K562 (cell line): ENCODE measurements around the gene HIPK2. TPM values are rescaled to one million over a fixed set of nuclear protein-coding genes. Genes with fewer than 3 reads are reported as not detected.

Experiments used
- ATAC-seq: fragments of 200-7000 bp; cut with Tn5 transposase; 3 replicates; pipeline ENCODE4 v1.9.1; 2020; ENCODE audit warnings: moderate library complexity
- BruUV-seq: library from RNA; stranded (reverse); fragments of 400-500 nt; replicated peaks from 2 replicates; lab custom pipeline; 2021; lab: Mats Ljungman, UMichigan
- CTCF ChIA-PET: fragments of 300-600 bp; formaldehyde crosslinking; extraction: SDS; loops from one replicate; lab custom pipeline; 2021; ENCODE audit warnings: low intra/inter-chr PET ratio; lab: Yijun Ruan, JAX
- POLR2A ChIA-PET: fragments of 300-600, 350-650 bp; sonication (Branson Sonifier 250); formaldehyde crosslinking; extraction: SDS; loops from one replicate; lab custom pipeline; 2021; ENCODE audit warnings: antibody characterized with exemption, inconsistent platforms; lab: Yijun Ruan, JAX
- DNase-seq, 4 experiments: peaks; one replicate each; pipeline versions ENCODE4 v3.0.0 to v3.0.0-alpha.2; 2011 to 2018; ENCODE audit warnings: low spot score in 3 of 4, mixed read lengths in 3 of 4; ENCODE audit errors: extremely low read depth in 1 of 4
- FAIRE-seq: peaks from 2 replicates; lab custom pipeline; 2011; peaks lifted over from hg19 to GRCh38; lab: Jason Lieb, UNC
- H2AFZ ChIP-seq: 2 replicates; pipeline ENCODE4 v1.6.0; 2011; ENCODE audit warnings: low read depth, low read length, control low read depth, inconsistent platforms
- H3K27ac ChIP-seq: fragments of 200-600 bp; 3 replicates; pipeline ENCODE4 v1.8.0; 2011; ENCODE audit warnings: low read depth, mild to moderate bottlenecking, control low read depth, inconsistent platforms, low read length, moderate library complexity, mixed read lengths; ENCODE audit errors: extremely low read depth
- H3K27me3 ChIP-seq, 2 experiments: fragments of 300-600 bp in 1 of 2; 2 replicates in 1 of 2; 3 replicates in 1 of 2; pipeline versions ENCODE4 v1.6.0 to v1.8.0; 2011; ENCODE audit warnings: inconsistent platforms in 2 of 2, low read length in 2 of 2, mild to moderate bottlenecking in 1 of 2, mixed read lengths in 1 of 2, moderate library complexity in 1 of 2; ENCODE audit not compliant: control insufficient read depth in 2 of 2, insufficient read depth in 2 of 2
- H3K36me3 ChIP-seq: fragments of 300-600 bp; 3 replicates; pipeline ENCODE4 v1.8.0; 2011; ENCODE audit warnings: mild to moderate bottlenecking, low read length, inconsistent platforms; ENCODE audit not compliant: control insufficient read depth, insufficient read depth
- H3K4me1 ChIP-seq, 2 experiments: fragments of 200-600 bp in 1 of 2; replicated peaks in 1 of 2; 2 replicates in 1 of 2; 3 replicates in 1 of 2; pipeline versions ENCODE4 v1.5.1 to v1.8.0; 2011; ENCODE audit warnings: inconsistent platforms in 2 of 2, low read length in 2 of 2, mild to moderate bottlenecking in 1 of 2, mixed read lengths in 1 of 2, moderate library complexity in 1 of 2; ENCODE audit not compliant: control insufficient read depth in 2 of 2, insufficient read depth in 2 of 2
- H3K4me2 ChIP-seq: 2 replicates; pipeline ENCODE4 v1.6.1; 2011; ENCODE audit warnings: low read length, control low read depth, inconsistent platforms, mixed read lengths; ENCODE audit not compliant: insufficient read depth
- H3K4me3 ChIP-seq: fragments of 200-600 bp; sonication (generic), shearing (Covaris generic); 2 replicates; pipeline ENCODE4 v1.5.1; 2016; ENCODE audit warnings: control low read depth, inconsistent platforms
- H3K79me2 ChIP-seq: fragments of 200-600 bp; 3 replicates; pipeline ENCODE4 v1.8.0; 2011; ENCODE audit warnings: low read length, inconsistent platforms; ENCODE audit not compliant: control insufficient read depth, insufficient read depth
- H3K9ac ChIP-seq, 2 experiments: 2 replicates each; pipeline versions ENCODE4 v1.6.0 to v1.6.1; 2011; ENCODE audit warnings: low read depth in 2 of 2, low read length in 2 of 2, control low read depth in 1 of 2, inconsistent platforms in 1 of 2, mild to moderate bottlenecking in 1 of 2, mixed read lengths in 1 of 2; ENCODE audit not compliant: insufficient read depth in 1 of 2
- H3K9me1 ChIP-seq: one replicate; pipeline ENCODE4 v1.6.0; 2011; ENCODE audit warnings: inconsistent platforms, mild to moderate bottlenecking, low read length, moderate library complexity; ENCODE audit not compliant: control insufficient read depth, insufficient read depth
- H3K9me3 ChIP-seq: replicated peaks from 2 replicates; pipeline ENCODE4 v1.5.1; 2011; ENCODE audit warnings: low read depth, low read length, inconsistent platforms; ENCODE audit not compliant: control insufficient read depth, insufficient read depth
- H4K20me1 ChIP-seq: replicated peaks from 2 replicates; pipeline ENCODE4 v1.6.1; 2011; ENCODE audit warnings: low read length, inconsistent platforms, mixed read lengths; ENCODE audit not compliant: control insufficient read depth, insufficient read depth
- ARID3B ChIP-seq: fragments of 250-450 bp; sonication (Bioruptor Pico); IDR thresholded peaks from 2 replicates; pipeline ENCODE4 v1.4.0; 2020; ENCODE audit warnings: borderline replicate concordance
- ATF6 ChIP-seq: sonication (generic); formaldehyde crosslinking; IDR thresholded peaks from 2 replicates; pipeline ENCODE4 v1.4.0; 2020; ENCODE audit warnings: mild to moderate bottlenecking, missing genetic modification reagents
- NRF1 ChIP-seq, 2 experiments: fragments of 450-650 bp; IDR thresholded peaks in 1 of 2; conservative IDR thresholded peaks in 1 of 2; 2 replicates each; pipeline ENCODE4 v1.6.1; 2014; ENCODE audit warnings: mild to moderate bottlenecking in 2 of 2
- NUFIP1 ChIP-seq: fragments of 450-650 bp; IDR thresholded peaks from 2 replicates; pipeline ENCODE4 v1.6.1; 2018; ENCODE audit not compliant: partially characterized antibody
- SMARCA5 ChIP-seq: fragments of 450-650 bp; IDR thresholded peaks from 2 replicates; pipeline ENCODE4 v1.6.1; 2016
- ZNF140 ChIP-seq: fragments of 250-450 bp; sonication (Bioruptor Pico); IDR thresholded peaks from 2 replicates; pipeline ENCODE4 v1.8.0; 2021; ENCODE audit warnings: moderate library complexity, mild to moderate bottlenecking, inconsistent platforms
- WGBS: fragments of 100-300 bp; shearing (Covaris generic); methylation state at CpG from one replicate; pipeline ENCODE4 v1.1.6; 2016; ENCODE audit warnings: low coverage, mixed read lengths; ENCODE audit not compliant: insufficient coverage; ENCODE audit errors: missing lambda C conversion rate; 5-methylcytosine and 5-hydroxymethylcytosine counted together
- in situ Hi-C: fragments of 300-500 bp; cut with MboI; formaldehyde crosslinking; loops from 4 replicates; pipeline ENCODE4 v1.15.0; 2018; ENCODE audit warnings: inconsistent platforms, mixed read lengths
- intact Hi-C: fragments of 100-400 bp; cut with micrococcal nuclease; formaldehyde crosslinking; loops from 2 replicates; pipeline ENCODE4 v1.14.2; 2022
- polyA plus RNA-seq, 8 experiments: library from polyadenylated mRNA; depleted of rRNA in 4 of 8; stranded (reverse) in 5 of 8; unstranded in 3 of 8; fragments of >200 nt; fragmentation: Nextera tagmentation in 2 of 8; fragmentation: Illumina TruSeq in 1 of 8; extraction: Ambion mirVana in 2 of 8; extraction: Trizol in 1 of 8; gene quantifications; 2 replicates each; pipeline versions ENCODE4 v1.2.1 to v1.2.3, GENCODE V29; 2011 to 2014; ENCODE audit warnings: inconsistent platforms in 1 of 8, missing spikeins in 1 of 8
- total RNA-seq, 7 experiments: library from RNA; depleted of rRNA in 6 of 7; stranded (reverse); fragments of >200 nt in 6 of 7; fragmentation: Illumina TruSeq in 2 of 7; extraction: Trizol in 2 of 7; gene quantifications; 2 replicates each; pipeline versions ENCODE4 v1.2.1 to v1.2.3, GENCODE V29; 2011 to 2021; ENCODE audit warnings: low replicate concordance in 1 of 7
- TF ChIP-seq, protein P1 (sequence below): fragments of 250-450 bp; sonication (Bioruptor Pico); IDR thresholded peaks from 2 replicates; pipeline ENCODE4 v1.5.0; 2021
- TF ChIP-seq, protein P2 (sequence below), 3 experiments: fragments of 200-800 bp in 1 of 3; fragments of 250-450 bp in 1 of 3; fragments of 450-650 bp in 1 of 3; sonication (Bioruptor Pico) in 1 of 3; sonication (Bioruptor generic) in 1 of 3; formaldehyde crosslinking in 1 of 3; IDR thresholded peaks; 2 replicates each; pipeline versions ENCODE4 v1.6.1 to v1.8.0; 2016 to 2022; ENCODE audit warnings: mild to moderate bottlenecking in 2 of 3, missing genetic modification characterization in 2 of 3, missing compliant biosample characterization in 1 of 3, moderate library complexity in 1 of 3
- TF ChIP-seq, protein P3 (sequence below): fragments of 250-450 bp; sonication (Bioruptor Pico); IDR thresholded peaks from 2 replicates; pipeline ENCODE4 v1.4.0; 2020; ENCODE audit warnings: mild to moderate bottlenecking

HIPK2 gene
- total and polyA plus RNA-seq, 9 of the 15 experiments (the other 6 are each of a cell fraction or from before 2014, with no cell fraction given), result 0.69 to 19.8 (median 5.1) TPM

- TF ChIP-seq SMARCA5 (no peak), ZNF140 (CRISPR knock-in tag) (no peak)
- TF ChIP-seq, protein P1, sequence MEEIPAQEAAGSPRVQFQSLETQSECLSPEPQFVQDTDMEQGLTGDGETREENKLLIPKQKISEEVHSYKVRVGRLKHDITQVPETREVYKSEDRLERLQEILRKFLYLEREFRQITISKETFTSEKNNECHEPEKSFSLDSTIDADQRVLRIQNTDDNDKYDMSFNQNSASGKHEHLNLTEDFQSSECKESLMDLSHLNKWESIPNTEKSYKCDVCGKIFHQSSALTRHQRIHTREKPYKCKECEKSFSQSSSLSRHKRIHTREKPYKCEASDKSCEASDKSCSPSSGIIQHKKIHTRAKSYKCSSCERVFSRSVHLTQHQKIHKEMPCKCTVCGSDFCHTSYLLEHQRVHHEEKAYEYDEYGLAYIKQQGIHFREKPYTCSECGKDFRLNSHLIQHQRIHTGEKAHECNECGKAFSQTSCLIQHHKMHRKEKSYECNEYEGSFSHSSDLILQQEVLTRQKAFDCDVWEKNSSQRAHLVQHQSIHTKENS (CRISPR knock-in tag), result no peak
These were observed 25.2 kb downstream of the HIPK2 start (continued) for GRCh38 chr7:139752604-139753003.

GRCh38 chr7:139752148-139752547 is 25.6 kb downstream of the HIPK2 start:
- Histone ChIP-seq H3K79me2 (peaks cover 6% of the 10 kb centered on the region; the same call in 1 of the 3 replicates), H3K9me1 (no peaks in the 10 kb centered on the region), H3K4me1 (no peaks in the 10 kb centered on the region; a peak in 2 of 5 replicates), H3K9me3 (no peaks in the 10 kb centered on the region), H3K4me2 (no peak overlapping the region), H3K36me3 (no peaks in the 10 kb centered on the region), H2AFZ (no peak overlapping the region), H4K20me1 (peaks cover 55% of the 10 kb centered on the region), H3K4me3 (no peak overlapping the region), H3K27ac (no peak overlapping the region), H3K9ac (no peak overlapping the region), H3K27me3 (peaks cover 0 to 9% of the 10 kb centered on the region in 2 experiments; a peak in 1 of 5 replicates)
- in situ Hi-C loops, result no loop called here
- CTCF ChIA-PET, result interaction anchor here (0.6 kb wide), 1 partner anchor 74 kb away, joined by 3 read pairs; no protein-coding TSS in a partner anchor
- no peak for ATAC-seq
- BruUV-seq, result no TSS peak
- POLR2A ChIA-PET, result interaction anchor here (0.6 kb wide), 1 partner anchor 32 kb away, joined by 3 read pairs; no protein-coding TSS in a partner anchor
- 9% methylated on average over 5 of the region's 5 CpGs for WGBS
- no peak for FAIRE-seq
- intact Hi-C loops, result no loop called here
- DNase-seq, result no peak
- TF ChIP-seq, protein P2, sequence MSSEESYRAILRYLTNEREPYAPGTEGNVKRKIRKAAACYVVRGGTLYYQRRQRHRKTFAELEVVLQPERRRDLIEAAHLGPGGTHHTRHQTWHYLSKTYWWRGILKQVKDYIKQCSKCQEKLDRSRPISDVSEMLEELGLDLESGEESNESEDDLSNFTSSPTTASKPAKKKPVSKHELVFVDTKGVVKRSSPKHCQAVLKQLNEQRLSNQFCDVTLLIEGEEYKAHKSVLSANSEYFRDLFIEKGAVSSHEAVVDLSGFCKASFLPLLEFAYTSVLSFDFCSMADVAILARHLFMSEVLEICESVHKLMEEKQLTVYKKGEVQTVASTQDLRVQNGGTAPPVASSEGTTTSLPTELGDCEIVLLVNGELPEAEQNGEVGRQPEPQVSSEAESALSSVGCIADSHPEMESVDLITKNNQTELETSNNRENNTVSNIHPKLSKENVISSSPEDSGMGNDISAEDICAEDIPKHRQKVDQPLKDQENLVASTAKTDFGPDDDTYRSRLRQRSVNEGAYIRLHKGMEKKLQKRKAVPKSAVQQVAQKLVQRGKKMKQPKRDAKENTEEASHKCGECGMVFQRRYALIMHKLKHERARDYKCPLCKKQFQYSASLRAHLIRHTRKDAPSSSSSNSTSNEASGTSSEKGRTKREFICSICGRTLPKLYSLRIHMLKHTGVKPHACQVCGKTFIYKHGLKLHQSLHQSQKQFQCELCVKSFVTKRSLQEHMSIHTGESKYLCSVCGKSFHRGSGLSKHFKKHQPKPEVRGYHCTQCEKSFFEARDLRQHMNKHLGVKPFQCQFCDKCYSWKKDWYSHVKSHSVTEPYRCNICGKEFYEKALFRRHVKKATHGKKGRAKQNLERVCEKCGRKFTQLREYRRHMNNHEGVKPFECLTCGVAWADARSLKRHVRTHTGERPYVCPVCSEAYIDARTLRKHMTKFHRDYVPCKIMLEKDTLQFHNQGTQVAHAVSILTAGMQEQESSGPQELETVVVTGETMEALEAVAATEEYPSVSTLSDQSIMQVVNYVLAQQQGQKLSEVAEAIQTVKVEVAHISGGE (CRISPR knock-in tag; IDR thresholded peaks at IDR 0.05), result no peak
- TF ChIP-seq, protein P3, sequence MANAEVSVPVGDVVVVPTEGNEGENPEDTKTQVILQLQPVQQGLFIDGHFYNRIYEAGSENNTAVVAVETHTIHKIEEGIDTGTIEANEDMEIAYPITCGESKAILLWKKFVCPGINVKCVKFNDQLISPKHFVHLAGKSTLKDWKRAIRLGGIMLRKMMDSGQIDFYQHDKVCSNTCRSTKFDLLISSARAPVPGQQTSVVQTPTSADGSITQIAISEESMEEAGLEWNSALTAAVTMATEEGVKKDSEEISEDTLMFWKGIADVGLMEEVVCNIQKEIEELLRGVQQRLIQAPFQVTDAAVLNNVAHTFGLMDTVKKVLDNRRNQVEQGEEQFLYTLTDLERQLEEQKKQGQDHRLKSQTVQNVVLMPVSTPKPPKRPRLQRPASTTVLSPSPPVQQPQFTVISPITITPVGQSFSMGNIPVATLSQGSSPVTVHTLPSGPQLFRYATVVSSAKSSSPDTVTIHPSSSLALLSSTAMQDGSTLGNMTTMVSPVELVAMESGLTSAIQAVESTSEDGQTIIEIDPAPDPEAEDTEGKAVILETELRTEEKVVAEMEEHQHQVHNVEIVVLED (CRISPR knock-in tag), result no peak
- TF ChIP-seq ATF6 (CRISPR knock-in tag) (no peak), ARID3B (CRISPR knock-in tag) (no peak), NUFIP1 (no peak), NRF1 (conservative IDR thresholded peaks at IDR 0.05 in 1 of 2, IDR thresholded peaks at IDR 0.05 in 1 of 2) (no peak)
